ENCODE results near the gene VWC2.

DNA sequence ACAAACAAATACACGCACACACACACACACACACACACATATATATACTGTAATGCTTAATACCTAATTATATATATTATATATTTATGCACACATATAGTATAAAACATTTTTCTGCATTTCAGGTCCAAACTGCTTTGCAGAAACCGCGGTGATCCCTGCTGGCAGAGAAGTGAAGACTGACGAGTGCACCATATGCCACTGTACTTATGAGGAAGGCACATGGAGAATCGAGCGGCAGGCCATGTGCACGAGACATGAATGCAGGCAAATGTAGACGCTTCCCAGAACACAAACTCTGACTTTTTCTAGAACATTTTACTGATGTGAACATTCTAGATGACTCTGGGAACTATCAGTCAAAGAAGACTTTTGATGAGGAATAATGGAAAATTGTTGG lies 138.5 kb downstream of the VWC2 start:
- TF ChIP-seq EZH2 (IDR thresholded peaks at IDR 0.05; ENCODE audit: borderline replicate concordance, insufficient read depth, low read depth, low read length, poor library complexity, severe bottlenecking), result no peak
- TF ChIP-seq, protein P1, sequence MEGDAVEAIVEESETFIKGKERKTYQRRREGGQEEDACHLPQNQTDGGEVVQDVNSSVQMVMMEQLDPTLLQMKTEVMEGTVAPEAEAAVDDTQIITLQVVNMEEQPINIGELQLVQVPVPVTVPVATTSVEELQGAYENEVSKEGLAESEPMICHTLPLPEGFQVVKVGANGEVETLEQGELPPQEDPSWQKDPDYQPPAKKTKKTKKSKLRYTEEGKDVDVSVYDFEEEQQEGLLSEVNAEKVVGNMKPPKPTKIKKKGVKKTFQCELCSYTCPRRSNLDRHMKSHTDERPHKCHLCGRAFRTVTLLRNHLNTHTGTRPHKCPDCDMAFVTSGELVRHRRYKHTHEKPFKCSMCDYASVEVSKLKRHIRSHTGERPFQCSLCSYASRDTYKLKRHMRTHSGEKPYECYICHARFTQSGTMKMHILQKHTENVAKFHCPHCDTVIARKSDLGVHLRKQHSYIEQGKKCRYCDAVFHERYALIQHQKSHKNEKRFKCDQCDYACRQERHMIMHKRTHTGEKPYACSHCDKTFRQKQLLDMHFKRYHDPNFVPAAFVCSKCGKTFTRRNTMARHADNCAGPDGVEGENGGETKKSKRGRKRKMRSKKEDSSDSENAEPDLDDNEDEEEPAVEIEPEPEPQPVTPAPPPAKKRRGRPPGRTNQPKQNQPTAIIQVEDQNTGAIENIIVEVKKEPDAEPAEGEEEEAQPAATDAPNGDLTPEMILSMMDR (IDR thresholded peaks at IDR 0.05), result no peak
